ENCODE results near the gene VSTM2B. TPM values are rescaled to one million over a fixed set of nuclear protein-coding genes. Genes with fewer than 3 reads are reported as not detected.

Gene VSTM2B
- total RNA-seq, 1 donor from 2014 or later: not detected

DNA sequence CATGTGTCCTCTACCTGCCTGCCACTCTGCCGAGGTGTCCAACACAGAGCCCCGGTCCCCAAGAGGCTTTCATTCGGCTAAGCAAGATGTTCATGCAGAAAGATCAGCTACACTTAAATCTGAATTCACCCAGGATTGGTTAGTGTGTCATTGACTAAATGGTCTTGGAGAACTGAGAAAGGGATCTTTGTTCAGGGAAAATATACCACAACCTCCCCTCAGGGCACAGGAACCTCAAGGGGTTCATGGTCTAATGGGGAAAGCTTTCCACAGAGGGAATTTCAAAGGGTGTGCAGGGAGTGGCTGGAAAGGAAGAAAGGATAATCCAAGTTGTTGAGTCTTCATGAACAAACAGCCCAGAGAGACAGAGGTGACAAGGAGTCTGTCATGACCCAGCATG is 65.9 kb downstream of the VSTM2B start:
- Mint-ChIP-seq H3K27me3 (peaks cover 41% of the 10 kb centered on the region), H3K27ac (no peak overlapping the region), H3K4me3 (no peak overlapping the region), H3K9me3 (peaks cover 4% of the 10 kb centered on the region), H3K36me3 (ENCODE audit: low read depth) (peaks cover 3% of the 10 kb centered on the region), H3K4me1 (peaks cover 14% of the 10 kb centered on the region)
- no peak for DNase-seq
- intact Hi-C loops (cut with micrococcal nuclease): no loop called here

DNA sequence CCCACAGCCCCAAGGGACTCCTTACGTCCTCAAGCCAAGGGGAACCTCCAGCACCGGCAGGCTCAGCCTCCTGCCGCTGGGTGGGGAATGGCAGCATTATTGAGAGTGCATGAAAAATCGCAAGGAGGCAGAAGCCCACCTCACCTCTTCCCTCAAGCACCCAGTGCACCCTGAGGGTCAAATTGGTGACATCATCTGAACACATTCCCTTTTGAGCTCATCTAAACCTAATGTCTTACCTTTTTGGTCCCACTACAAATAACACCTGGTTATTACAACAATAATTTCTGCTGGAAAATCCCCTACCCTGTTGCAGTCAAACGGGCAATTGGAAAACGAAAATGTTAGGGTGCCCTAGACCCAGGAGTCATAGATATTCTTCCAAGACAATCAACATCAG is 68.1 kb downstream of the VSTM2B start:
- peaks cover 3% of the 10 kb centered on the region for H3K36me3 Mint-ChIP-seq (ENCODE audit: low read depth)
- peaks cover 4% of the 10 kb centered on the region for H3K9me3 Mint-ChIP-seq
- peaks cover 4% of the 10 kb centered on the region for H3K4me1 Mint-ChIP-seq
- H3K27me3 Mint-ChIP-seq: peaks cover 50% of the 10 kb centered on the region
- intact Hi-C loops (cut with micrococcal nuclease): no loop called here
- H3K27ac Mint-ChIP-seq: no peak overlapping the region
- H3K4me3 Mint-ChIP-seq: no peak overlapping the region
- no peak for DNase-seq

DNA sequence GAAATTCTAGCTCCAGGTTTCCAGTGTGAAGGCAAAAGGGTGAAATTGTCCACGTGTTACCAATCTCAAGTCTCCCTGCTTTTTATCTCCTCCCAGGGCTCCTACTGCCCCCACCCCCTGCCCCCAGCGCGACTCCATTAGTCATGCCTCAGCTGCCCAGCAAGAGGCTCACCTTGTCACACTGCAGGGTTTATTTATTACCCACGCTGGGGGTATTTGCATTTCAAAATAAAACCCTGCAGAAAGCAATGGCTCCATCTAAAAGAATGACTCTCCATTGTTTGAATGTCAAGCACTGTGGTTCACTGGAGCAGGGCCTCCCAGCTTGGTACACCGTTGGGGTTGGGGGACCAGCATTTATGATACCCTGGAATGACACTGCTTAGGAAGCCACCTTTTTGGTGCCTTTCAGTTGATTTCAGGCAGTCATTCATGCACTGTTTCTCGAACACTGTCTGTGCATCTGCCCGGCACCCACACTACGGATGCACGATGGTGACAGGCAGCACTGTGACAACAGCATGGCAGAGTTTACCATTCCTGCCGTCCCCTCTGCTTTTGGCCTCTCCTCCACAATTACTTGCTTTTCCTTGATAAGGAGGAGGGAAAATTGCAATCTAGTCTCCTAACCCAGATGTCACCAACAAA is 70.4 kb downstream of the VSTM2B start:
- Mint-ChIP-seq H3K4me3 (no peak overlapping the region), H3K27me3 (peaks cover 46% of the 10 kb centered on the region), H3K27ac (no peak overlapping the region), H3K4me1 (peaks cover 2% of the 10 kb centered on the region), H3K9me3 (no peaks in the 10 kb centered on the region), H3K36me3 (ENCODE audit: low read depth) (no peaks in the 10 kb centered on the region)
- intact Hi-C loops (cut with micrococcal nuclease): loop anchor here (5.0 kb wide), 2 partner anchors 129 to 859 kb away; no protein-coding TSS in a partner anchor
- no peak for DNase-seq

DNA sequence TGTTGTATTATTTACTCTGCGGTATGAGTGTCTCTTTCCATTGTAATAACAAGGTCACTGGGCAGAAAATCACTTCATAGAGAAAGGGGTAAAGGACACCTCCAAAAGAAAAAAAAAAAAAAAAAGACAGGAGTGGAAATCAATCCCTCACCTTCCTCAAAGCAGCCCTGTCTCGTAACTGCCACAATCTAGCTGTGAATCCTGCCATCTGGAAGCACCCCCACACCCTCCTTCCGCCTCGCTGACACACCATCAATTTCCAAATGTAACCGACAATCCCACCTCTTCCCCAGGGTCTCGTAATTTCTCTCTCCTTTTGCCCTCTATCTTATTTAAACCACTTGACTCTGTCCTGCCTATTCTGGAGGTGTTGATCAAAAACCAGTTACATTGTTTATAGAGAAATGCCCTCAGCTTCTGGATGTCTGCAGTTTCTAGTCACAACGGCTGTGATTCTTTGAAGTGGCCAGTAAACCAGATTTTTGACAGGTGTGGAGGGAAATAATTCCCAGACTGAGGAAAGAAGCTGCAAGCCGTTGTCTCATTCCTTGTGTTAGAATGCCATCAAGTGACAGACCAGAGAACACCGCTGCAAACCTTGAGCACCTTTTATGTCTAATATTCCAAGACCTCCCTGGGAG is 71.2 kb downstream of the VSTM2B start:
- peaks cover 2% of the 10 kb centered on the region for H3K4me1 Mint-ChIP-seq
- no peak overlapping the region for H3K27ac Mint-ChIP-seq
- H3K27me3 Mint-ChIP-seq: peaks cover 38% of the 10 kb centered on the region
- H3K36me3 Mint-ChIP-seq (ENCODE audit: low read depth): no peaks in the 10 kb centered on the region
- intact Hi-C loops (cut with micrococcal nuclease): loop anchor here (5.0 kb wide), 2 partner anchors 130 to 860 kb away; no protein-coding TSS in a partner anchor
- DNase-seq: no peak
- no peak overlapping the region for H3K4me3 Mint-ChIP-seq
- H3K9me3 Mint-ChIP-seq: no peaks in the 10 kb centered on the region

DNA sequence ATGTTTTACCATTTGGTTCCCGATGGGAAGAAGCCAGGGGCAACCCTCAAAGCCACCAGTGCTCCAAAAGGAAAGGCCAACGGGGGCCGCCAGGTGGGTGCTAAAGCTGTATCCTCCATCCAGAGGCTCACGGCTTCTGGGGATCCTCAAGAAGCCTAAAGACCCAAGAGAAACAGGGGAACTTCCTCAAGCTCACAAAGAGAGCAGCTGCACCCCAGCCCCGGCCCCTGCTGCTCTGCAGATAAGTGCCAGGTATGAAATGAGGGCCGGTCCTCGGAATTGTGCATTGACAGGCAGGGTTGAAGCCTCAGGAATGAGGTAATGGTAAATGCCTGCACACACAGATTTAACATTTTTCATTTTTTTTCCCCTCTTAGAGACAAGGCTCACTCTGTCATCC is 72.2 kb downstream of the VSTM2B start:
- peaks cover 2% of the 10 kb centered on the region for H3K4me1 Mint-ChIP-seq
- no peaks in the 10 kb centered on the region for H3K9me3 Mint-ChIP-seq
- DNase-seq: no peak
- no peaks in the 10 kb centered on the region for H3K36me3 Mint-ChIP-seq (ENCODE audit: low read depth)
- intact Hi-C loops (cut with micrococcal nuclease): loop anchor here (5.0 kb wide), 2 partner anchors 131 to 861 kb away; no protein-coding TSS in a partner anchor
- H3K27ac Mint-ChIP-seq: no peak overlapping the region
- peaks cover 32% of the 10 kb centered on the region for H3K27me3 Mint-ChIP-seq
- no peak overlapping the region for H3K4me3 Mint-ChIP-seq

DNA sequence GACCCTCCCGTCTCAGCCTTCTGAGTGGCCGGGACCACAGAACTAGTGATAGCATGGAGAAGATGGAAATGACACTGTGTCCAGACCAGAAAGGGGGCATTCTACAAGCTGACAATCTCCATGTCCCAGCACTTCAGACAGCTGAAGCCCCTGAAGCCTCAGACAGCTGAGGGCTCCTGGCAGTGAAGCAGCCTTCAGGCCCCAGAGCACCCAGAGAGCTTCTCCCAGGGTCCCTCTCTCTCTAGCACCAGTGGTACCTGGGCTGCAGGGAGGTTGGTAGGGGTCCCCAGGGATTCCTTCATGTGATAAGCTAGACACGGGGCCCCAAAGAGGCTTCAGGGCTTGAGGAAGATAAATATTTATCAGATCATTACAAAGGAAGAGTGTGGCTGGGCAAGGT is 72.7 kb downstream of the VSTM2B start:
- H3K4me3 Mint-ChIP-seq: no peak overlapping the region
- intact Hi-C loops (cut with micrococcal nuclease): loop anchor here (5.0 kb wide), 2 partner anchors 131 to 861 kb away; no protein-coding TSS in a partner anchor
- no peak overlapping the region for H3K27ac Mint-ChIP-seq
- DNase-seq: no peak
- no peaks in the 10 kb centered on the region for H3K36me3 Mint-ChIP-seq (ENCODE audit: low read depth)
- H3K27me3 Mint-ChIP-seq: peaks cover 31% of the 10 kb centered on the region
- no peaks in the 10 kb centered on the region for H3K9me3 Mint-ChIP-seq
- peaks cover 2% of the 10 kb centered on the region for H3K4me1 Mint-ChIP-seq

DNA sequence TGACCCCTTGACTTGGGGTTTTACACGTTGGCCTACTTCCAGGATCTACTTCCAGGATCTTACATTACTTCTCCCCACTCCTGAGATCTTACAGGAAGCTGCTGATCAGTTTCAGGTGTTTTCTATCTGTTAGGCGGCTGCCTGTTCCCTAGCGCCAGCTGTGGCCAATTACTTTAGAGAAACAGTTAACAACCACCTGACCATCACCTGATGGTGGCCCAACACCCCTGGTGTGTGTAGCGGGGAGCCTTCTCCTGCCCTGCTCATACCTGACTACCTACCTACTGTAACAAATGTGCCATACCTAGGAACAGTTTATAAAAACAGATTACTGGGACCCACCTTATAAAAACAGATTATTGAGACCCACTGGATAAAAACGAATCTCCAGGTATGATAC is 77.5 kb downstream of the VSTM2B start:
- H3K4me1 Mint-ChIP-seq: peaks cover 13% of the 10 kb centered on the region
- peaks cover 4% of the 10 kb centered on the region for H3K36me3 Mint-ChIP-seq (ENCODE audit: low read depth)
- H3K4me3 Mint-ChIP-seq: no peak overlapping the region
- H3K27ac Mint-ChIP-seq: no peak overlapping the region
- peaks cover 6% of the 10 kb centered on the region for H3K27me3 Mint-ChIP-seq
- no peak for DNase-seq
- intact Hi-C loops (cut with micrococcal nuclease): loop anchor here (10.0 kb wide), 2 partner anchors 241 to 341 kb away; partner anchors contain the start of gene URI1
- no peaks in the 10 kb centered on the region for H3K9me3 Mint-ChIP-seq

DNA sequence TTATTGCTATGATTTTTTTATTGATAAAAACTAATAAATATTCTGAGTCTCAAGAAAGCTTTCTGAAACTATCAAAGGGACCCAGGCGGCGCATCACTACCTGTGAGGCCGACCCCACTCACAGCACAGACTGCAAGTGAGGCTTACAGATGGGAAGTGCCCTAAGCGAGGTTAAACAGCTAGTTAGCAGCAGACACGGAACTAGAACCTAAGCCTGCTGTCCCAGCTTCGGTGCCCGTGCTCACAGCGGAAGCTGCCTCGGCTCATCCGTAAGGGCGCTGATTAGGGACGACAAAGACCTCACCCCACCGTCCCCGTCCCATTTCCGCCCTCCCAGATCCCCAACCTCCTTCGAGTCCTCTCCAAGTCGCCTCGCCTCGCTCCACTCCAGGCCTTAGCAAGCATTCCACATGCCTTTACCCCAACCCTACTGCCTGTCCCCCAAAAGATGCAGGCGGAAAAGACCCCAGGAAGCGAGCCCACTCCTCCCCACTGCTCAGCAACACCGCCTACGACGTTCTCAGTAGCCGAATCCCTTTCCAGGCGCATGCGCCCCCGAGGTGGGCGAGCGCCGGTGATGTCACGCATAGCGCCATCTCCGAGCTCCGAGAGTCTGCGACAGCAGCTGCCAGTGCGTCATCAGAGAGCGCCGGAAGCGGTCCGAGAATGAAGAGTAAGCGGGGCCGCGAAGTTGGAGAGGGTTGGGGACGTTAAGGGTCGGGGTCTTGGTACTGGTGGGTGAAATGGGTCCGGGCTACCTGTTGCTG is 80.0 kb downstream of the VSTM2B start, which contains the start of gene POP4:
Gene POP4, plus strand, starts transcription at position 631 of the 767 bp plus-strand sequence. Its CDS starts 36 bp downstream, at position 667.
- Mint-ChIP-seq H3K4me3 (peak within 1 kb of the TSS; percentile 99), H3K27me3 (peaks cover 2% of the 10 kb centered on the region)
- intact Hi-C loops (cut with micrococcal nuclease): loop anchor here (1.0 to 10.0 kb wide), 5 partner anchors 19 to 394 kb away; partner anchors contain the start of genes UQCRFS1 and URI1

DNA sequence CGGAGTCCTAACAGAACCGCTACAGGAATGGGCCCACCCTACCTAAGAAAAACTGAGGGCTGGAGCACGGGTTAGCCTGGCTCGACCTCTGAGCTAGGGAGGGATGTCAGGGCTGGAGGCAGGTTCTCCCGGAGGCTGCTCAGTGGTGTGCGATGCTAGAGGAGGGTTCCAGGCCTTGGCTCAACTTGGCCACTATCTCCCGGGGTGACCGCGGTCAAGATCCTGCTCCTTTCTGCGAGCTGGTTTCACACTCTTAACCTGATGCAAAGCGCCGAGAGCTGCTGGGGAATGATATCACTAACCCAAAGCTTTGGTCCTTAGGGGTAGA is 80.6 kb downstream of the VSTM2B start:
- Mint-ChIP-seq H3K4me3 (peak overlapping the region; percentile 99), H3K4me1 (peaks cover 24% of the 10 kb centered on the region), H3K9me3 (no peaks in the 10 kb centered on the region), H3K36me3 (ENCODE audit: low read depth) (peaks cover 23% of the 10 kb centered on the region), H3K27ac (peak overlapping the region; percentile 100), H3K27me3 (peaks cover 2% of the 10 kb centered on the region)
- DNase-seq: no peak
- intact Hi-C loops (cut with micrococcal nuclease): loop anchor here (1.0 to 10.0 kb wide), 5 partner anchors 19 to 394 kb away; partner anchors contain the start of genes UQCRFS1 and URI1

More for the DNA sequence above, 80.0 kb downstream of the VSTM2B start, which contains the start of gene POP4:
- H3K27ac Mint-ChIP-seq: peak within 1 kb of the TSS; percentile 100
- peak; percentile 100 for DNase-seq
- peaks cover 21% of the 10 kb centered on the region for H3K36me3 Mint-ChIP-seq (ENCODE audit: low read depth)
- H3K9me3 Mint-ChIP-seq: no peaks in the 10 kb centered on the region
- H3K4me1 Mint-ChIP-seq: peaks cover 21% of the 10 kb centered on the region

DNA sequence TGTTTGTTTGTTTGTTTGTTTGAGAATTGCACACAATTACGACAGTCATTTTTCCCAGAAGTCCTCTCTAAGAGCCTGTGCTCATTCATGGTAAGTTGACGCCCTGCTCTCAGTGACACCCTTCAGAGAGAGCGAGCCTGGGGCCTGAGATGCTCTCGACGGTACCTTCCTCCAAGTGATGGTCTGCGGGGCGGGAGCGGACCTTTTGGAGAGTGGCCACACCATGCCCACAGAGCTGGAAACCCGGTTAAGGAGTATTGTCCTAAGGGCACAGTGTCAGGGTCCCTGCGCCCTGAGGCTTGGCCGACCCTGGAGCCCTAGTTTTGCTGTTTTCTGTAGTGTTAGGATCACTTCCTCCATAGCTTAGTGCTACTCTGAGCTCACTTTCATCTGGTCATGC is 83.8 kb downstream of the VSTM2B start:
- DNase-seq: no peak
- Mint-ChIP-seq H3K4me1 (peaks cover 24% of the 10 kb centered on the region), H3K9me3 (no peaks in the 10 kb centered on the region), H3K36me3 (ENCODE audit: low read depth) (peaks cover 45% of the 10 kb centered on the region), H3K27ac (no peak overlapping the region), H3K4me3 (no peak overlapping the region), H3K27me3 (peaks cover 2% of the 10 kb centered on the region)
- intact Hi-C loops (cut with micrococcal nuclease): loop anchor here (1.0 to 10.0 kb wide), 6 partner anchors 59 to 397 kb away; partner anchors contain the start of genes UQCRFS1 and URI1

DNA sequence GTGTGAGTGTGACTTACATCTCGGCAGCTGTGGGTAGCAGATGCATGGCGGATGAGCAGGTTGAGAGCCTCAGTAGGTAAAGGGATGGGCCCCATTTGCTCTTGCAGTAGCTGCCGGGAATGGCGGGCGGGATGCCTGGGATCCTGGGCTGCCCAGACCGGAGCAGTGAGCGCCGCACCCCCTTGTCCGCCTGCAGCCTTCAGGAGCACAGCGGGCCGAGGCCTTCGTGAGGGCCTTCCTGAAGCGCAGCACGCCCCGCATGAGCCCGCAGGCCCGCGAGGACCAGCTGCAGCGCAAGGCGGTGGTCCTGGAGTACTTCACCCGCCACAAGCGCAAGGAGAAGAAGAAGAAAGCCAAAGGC is 84.4 kb downstream of the VSTM2B start:
- no peak for DNase-seq
- Mint-ChIP-seq H3K27me3 (peaks cover 2% of the 10 kb centered on the region), H3K27ac (no peak overlapping the region), H3K4me3 (no peak overlapping the region), H3K36me3 (ENCODE audit: low read depth) (peaks cover 49% of the 10 kb centered on the region), H3K4me1 (peaks cover 22% of the 10 kb centered on the region), H3K9me3 (no peaks in the 10 kb centered on the region)
- intact Hi-C loops (cut with micrococcal nuclease): loop anchor here (1.0 kb wide), 3 partner anchors 58 to 106 kb away; no protein-coding TSS in a partner anchor

DNA sequence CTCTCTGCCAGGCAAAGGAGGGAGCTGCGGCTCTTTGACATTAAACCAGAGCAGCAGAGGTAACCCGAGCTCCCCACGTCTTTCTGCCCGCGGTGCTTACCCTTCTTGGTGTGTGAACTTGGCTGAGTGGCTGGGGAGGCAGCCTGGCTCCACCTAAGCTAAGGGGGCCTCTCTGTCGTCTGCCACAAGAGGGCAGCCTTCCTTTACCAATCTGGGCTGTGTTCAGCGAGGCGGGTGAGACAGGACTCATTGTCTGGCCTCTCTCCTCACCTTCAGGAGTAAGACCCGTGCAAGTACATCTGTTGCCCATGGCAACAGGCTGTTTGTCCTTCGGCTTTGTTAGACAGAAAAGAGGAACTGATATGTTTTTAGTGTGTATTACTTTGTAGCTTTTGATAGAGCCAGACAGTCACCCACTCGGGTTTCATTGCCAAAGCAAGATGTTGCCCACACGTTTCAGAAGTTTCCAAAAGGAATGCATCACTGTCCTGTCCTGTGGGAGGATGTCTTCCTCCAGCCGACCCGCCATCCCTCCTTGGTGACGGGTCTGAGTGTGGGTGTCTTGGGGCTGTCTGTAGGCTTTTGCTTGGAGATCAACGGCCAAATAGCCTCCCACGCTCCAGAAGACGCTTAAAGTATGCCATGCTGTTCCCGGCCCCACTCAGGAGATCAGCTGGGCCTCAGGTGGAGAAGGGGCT is 84.9 kb downstream of the VSTM2B start:
- Mint-ChIP-seq H3K4me3 (no peak overlapping the region), H3K4me1 (peaks cover 22% of the 10 kb centered on the region), H3K27ac (peak overlapping the region; percentile 77), H3K9me3 (no peaks in the 10 kb centered on the region), H3K27me3 (peaks cover 2% of the 10 kb centered on the region), H3K36me3 (ENCODE audit: low read depth) (peaks cover 54% of the 10 kb centered on the region)
- intact Hi-C loops (cut with micrococcal nuclease): loop anchor here (1.0 kb wide), 3 partner anchors 58 to 106 kb away; no protein-coding TSS in a partner anchor
- DNase-seq: peak; percentile 96

DNA sequence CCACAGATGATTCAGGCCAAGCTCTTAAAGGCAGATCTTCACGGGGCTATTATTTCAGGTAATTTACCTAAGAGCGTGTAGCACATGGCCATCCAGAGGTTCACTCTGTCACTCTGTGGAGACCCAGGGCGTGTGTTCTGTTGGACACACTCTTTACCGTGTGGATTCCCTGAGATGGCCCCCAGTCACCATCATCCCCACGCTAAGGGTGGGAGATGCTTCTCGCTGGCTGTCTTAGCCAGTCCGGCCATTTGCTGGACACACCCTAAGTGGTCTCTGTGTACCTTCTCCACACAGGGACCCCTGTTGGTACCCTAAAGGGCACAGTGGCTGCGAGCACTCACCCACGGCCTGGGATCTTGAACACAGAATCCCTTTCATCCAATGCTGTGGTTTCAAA is 86.3 kb downstream of the VSTM2B start:
- Mint-ChIP-seq H3K27ac (no peak overlapping the region), H3K4me3 (no peak overlapping the region), H3K27me3 (no peaks in the 10 kb centered on the region), H3K9me3 (no peaks in the 10 kb centered on the region), H3K36me3 (ENCODE audit: low read depth) (peaks cover 57% of the 10 kb centered on the region), H3K4me1 (peaks cover 13% of the 10 kb centered on the region)
- DNase-seq: no peak
- intact Hi-C loops (cut with micrococcal nuclease): no loop called here

Data from activated CD4-positive, alpha-beta T cell treated with anti-CD3 and anti-CD28 coated beads, Interleukin-2, amount 10 ng/mL, durations not matched to agents 24 days and 14 days (primary cell).